Measurements from ENCODE around the gene SPATA16. TPM values are rescaled to one million over a fixed set of nuclear protein-coding genes. Genes with fewer than 3 reads are reported as not detected.

Gene SPATA16
- polyA plus RNA-seq, 1 donor from 2014 or later = not detected

DNA sequence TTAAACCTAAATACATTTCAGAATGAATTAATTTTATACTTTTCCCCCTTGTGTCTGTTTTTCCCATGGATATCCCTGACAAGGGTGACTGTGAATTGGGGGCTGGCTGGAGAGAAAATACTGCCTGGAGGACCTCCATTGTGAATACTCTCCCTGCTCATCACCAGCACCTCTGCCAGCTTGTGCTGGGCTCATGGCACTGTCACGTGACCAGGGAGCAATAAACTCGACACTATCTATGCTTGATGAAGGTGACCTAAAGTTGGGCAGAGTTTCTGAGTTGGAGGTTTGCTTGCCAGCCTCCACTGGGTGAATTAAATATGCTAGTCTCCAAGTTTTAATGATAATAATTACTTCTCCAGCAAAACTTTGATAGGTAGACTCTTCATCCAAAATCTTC is 189.5 kb downstream of the SPATA16 start:
- Histone ChIP-seq H3K4me3 (ENCODE audit: low read length) (no peak overlapping the region), H3K36me3 (ENCODE audit: insufficient read depth, low read length) (no peaks in the 10 kb centered on the region), H3K27ac (ENCODE audit: low read length) (no peak overlapping the region), H3K9me2 (ENCODE audit: insufficient read depth, low read length) (no peaks in the 10 kb centered on the region), H3K27me3 (ENCODE audit: insufficient read depth, low read depth, low read length) (no peaks in the 10 kb centered on the region), H2AFZ (ENCODE audit: low read depth, low read length) (no peak overlapping the region), H4K20me1 (ENCODE audit: insufficient read depth) (no peaks in the 10 kb centered on the region), H3F3A (ENCODE audit: insufficient read depth, low read length, poor library complexity, severe bottlenecking) (no peaks in the 10 kb centered on the region), H3K9ac (ENCODE audit: low read length) (no peak overlapping the region), H3K4me2 (ENCODE audit: low read length) (no peak overlapping the region), H3K79me2 (replicated peaks; ENCODE audit: insufficient read depth, low read length) (no peaks in the 10 kb centered on the region), H3K9me3 (ENCODE audit: low read length) (no peaks in the 10 kb centered on the region)
- TF ChIP-seq SMC3 (conservative IDR thresholded peaks at IDR 0.05; ENCODE audit: poor library complexity) (no peak), REST (IDR thresholded peaks at IDR 0.05; ENCODE audit: borderline replicate concordance) (no peak), TAF1 (IDR thresholded peaks at IDR 0.05; ENCODE audit: low read depth) (no peak), EZH2 (IDR thresholded peaks at IDR 0.05; ENCODE audit: borderline replicate concordance, insufficient read depth, low read length, poor library complexity, severe bottlenecking) (no peak), RAD21 (conservative IDR thresholded peaks at IDR 0.05) (no peak), POLR2AphosphoS5 (IDR thresholded peaks at IDR 0.05) (no peak), MXI1 (conservative IDR thresholded peaks at IDR 0.05; ENCODE audit: poor library complexity, severe bottlenecking) (no peak)

DNA sequence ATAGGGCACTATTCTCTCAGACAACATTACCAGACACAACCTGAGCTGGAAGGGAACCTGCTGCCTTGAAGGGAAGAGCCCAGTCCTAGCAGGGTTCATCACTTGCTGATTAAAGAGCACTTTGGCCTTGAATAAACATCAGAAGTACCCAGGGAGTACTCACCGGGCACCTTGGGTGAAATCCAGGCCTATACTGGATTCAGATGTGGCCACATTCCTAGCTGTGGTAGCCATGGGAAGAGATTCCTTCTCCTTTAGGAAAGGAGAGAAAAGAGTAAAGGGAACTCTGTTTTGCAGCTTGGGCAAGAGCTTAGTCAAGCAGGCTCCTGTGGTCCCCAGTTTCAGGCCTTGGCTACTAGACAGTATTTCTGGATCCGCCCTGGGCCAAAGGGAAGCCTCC is 195.0 kb downstream of the SPATA16 start:
- Histone ChIP-seq H3K9me2 (ENCODE audit: insufficient read depth, low read length) (no peaks in the 10 kb centered on the region), H3K9ac (ENCODE audit: low read length) (no peak overlapping the region), H2AFZ (ENCODE audit: low read depth, low read length) (no peak overlapping the region), H4K20me1 (ENCODE audit: insufficient read depth) (no peaks in the 10 kb centered on the region), H3K36me3 (ENCODE audit: insufficient read depth, low read length) (no peaks in the 10 kb centered on the region), H3K27me3 (ENCODE audit: insufficient read depth, low read depth, low read length) (no peaks in the 10 kb centered on the region), H3K27ac (ENCODE audit: low read length) (no peak overlapping the region), H3K79me2 (replicated peaks; ENCODE audit: insufficient read depth, low read length) (no peaks in the 10 kb centered on the region), H3K4me2 (ENCODE audit: low read length) (no peak overlapping the region), H3F3A (ENCODE audit: insufficient read depth, low read length, poor library complexity, severe bottlenecking) (no peaks in the 10 kb centered on the region), H3K4me3 (ENCODE audit: low read length) (no peak overlapping the region), H3K9me3 (ENCODE audit: low read length) (no peaks in the 10 kb centered on the region)
- no peak for TF ChIP-seq MXI1 (conservative IDR thresholded peaks at IDR 0.05; ENCODE audit: poor library complexity, severe bottlenecking)
- TF ChIP-seq SMC3 (conservative IDR thresholded peaks at IDR 0.05; ENCODE audit: poor library complexity) = no peak
- TF ChIP-seq EP300 (conservative IDR thresholded peaks at IDR 0.05; ENCODE audit: poor library complexity, severe bottlenecking) = no peak
- no peak for TF ChIP-seq RAD21 (conservative IDR thresholded peaks at IDR 0.05)
- TF ChIP-seq TAF1 (IDR thresholded peaks at IDR 0.05; ENCODE audit: low read depth) = no peak
- no peak for TF ChIP-seq EZH2 (IDR thresholded peaks at IDR 0.05; ENCODE audit: borderline replicate concordance, insufficient read depth, low read length, poor library complexity, severe bottlenecking)
- TF ChIP-seq, protein P1, sequence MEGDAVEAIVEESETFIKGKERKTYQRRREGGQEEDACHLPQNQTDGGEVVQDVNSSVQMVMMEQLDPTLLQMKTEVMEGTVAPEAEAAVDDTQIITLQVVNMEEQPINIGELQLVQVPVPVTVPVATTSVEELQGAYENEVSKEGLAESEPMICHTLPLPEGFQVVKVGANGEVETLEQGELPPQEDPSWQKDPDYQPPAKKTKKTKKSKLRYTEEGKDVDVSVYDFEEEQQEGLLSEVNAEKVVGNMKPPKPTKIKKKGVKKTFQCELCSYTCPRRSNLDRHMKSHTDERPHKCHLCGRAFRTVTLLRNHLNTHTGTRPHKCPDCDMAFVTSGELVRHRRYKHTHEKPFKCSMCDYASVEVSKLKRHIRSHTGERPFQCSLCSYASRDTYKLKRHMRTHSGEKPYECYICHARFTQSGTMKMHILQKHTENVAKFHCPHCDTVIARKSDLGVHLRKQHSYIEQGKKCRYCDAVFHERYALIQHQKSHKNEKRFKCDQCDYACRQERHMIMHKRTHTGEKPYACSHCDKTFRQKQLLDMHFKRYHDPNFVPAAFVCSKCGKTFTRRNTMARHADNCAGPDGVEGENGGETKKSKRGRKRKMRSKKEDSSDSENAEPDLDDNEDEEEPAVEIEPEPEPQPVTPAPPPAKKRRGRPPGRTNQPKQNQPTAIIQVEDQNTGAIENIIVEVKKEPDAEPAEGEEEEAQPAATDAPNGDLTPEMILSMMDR (IDR thresholded peaks at IDR 0.05; ENCODE audit: poor library complexity, severe bottlenecking) = no peak
- TF ChIP-seq REST (IDR thresholded peaks at IDR 0.05; ENCODE audit: borderline replicate concordance) = no peak
- TF ChIP-seq POLR2AphosphoS5 (IDR thresholded peaks at IDR 0.05) = no peak

Data from neural cell (in vitro differentiated cells).